22Rv1 (cell line): ENCODE measurements around the gene ENDOV.

Experiments
- H3K27ac ChIP-seq: fragments of 450-650 bp; 2 replicates; pipeline ENCODE4 v1.5.1; 2017
- ZFX ChIP-seq: fragments of 450-650 bp; IDR thresholded peaks from 2 replicates; pipeline ENCODE4 v1.6.1; 2017; ENCODE audit warnings: antibody characterized with exemption, borderline replicate concordance
- TF ChIP-seq, protein P1 (sequence below): fragments of 450-650 bp; IDR thresholded peaks from 2 replicates; pipeline ENCODE4 v1.5.1; 2017; ENCODE audit warnings: mild to moderate bottlenecking

Gene ENDOV

DNA sequence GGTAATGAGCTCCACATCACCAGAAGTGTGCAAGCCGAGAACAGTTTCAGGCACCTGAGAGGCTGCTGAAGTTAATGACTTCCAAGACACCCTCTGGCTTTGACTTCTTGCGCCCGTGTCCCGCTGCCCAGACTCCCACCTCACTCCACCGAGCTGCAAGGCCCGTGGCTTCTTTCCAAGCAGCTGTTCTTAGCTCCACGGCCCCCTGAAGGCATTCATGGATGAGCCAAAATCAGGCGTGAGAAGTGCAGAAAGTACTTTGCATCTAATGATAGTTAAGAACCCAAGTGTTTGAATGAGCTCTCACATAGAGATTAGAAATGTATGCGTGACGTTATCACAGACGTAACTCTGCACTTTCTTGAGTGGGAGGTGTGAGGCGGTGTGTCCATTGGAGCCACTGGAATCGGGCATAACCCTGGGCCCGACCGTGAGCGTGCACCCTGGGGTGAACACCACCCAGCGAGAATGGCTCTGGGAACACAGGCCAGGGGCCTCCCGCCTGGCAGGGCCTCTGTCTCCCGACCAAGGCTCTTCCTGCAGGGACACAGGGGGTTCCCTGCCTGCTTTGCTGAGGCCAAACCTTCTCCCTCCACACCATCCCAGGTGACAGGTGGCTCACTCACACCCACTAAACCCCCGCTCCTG, 50.5 kb downstream of the ENDOV start:
- TF ChIP-seq ZFX: no peak
- TF ChIP-seq, protein P1, sequence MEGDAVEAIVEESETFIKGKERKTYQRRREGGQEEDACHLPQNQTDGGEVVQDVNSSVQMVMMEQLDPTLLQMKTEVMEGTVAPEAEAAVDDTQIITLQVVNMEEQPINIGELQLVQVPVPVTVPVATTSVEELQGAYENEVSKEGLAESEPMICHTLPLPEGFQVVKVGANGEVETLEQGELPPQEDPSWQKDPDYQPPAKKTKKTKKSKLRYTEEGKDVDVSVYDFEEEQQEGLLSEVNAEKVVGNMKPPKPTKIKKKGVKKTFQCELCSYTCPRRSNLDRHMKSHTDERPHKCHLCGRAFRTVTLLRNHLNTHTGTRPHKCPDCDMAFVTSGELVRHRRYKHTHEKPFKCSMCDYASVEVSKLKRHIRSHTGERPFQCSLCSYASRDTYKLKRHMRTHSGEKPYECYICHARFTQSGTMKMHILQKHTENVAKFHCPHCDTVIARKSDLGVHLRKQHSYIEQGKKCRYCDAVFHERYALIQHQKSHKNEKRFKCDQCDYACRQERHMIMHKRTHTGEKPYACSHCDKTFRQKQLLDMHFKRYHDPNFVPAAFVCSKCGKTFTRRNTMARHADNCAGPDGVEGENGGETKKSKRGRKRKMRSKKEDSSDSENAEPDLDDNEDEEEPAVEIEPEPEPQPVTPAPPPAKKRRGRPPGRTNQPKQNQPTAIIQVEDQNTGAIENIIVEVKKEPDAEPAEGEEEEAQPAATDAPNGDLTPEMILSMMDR: no peak
- no peak overlapping the region for H3K27ac ChIP-seq

DNA sequence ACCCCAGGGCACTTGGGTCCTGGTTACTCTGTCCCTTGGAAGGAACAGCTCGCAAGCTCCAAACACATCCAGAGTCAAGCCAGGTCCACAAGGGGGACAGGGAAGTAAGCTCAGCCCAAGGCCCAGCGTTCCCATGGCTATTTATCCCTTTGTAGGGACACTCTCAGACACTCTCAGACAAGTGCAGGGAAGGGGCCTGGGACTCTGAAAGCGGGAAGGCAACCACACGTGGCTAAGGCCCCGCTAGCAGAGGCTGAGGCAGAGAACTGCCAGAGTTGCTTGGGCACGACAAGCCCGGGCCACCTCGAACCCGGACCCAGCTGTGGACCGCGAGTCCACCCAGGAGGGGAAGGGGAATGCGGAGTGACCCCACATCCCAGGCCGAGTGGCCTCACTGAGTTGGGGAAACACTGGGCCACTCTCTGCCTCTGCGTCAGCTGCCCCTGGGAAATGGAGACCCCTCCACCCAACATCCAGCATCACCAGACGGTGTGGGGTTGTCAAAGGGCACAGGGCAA, 51.3 kb downstream of the ENDOV start:
- no peak overlapping the region for H3K27ac ChIP-seq
- TF ChIP-seq, protein P1: no peak
- no peak for TF ChIP-seq ZFX

- no peak overlapping the region for H3K27ac ChIP-seq
These were observed 53.3 kb downstream of the ENDOV start for GRCh38 chr17:80468242-80468641.

GRCh38 chr17:80468781-80469493, 54.0 kb downstream of the ENDOV start:
- H3K27ac ChIP-seq: no peak overlapping the region
- TF ChIP-seq ZFX: no peak
- TF ChIP-seq, protein P1: no peak

More at GRCh38 chr17:80468242-80468641, 53.3 kb downstream of the ENDOV start:
- TF ChIP-seq, protein P1: no peak
- TF ChIP-seq ZFX: no peak

DNA sequence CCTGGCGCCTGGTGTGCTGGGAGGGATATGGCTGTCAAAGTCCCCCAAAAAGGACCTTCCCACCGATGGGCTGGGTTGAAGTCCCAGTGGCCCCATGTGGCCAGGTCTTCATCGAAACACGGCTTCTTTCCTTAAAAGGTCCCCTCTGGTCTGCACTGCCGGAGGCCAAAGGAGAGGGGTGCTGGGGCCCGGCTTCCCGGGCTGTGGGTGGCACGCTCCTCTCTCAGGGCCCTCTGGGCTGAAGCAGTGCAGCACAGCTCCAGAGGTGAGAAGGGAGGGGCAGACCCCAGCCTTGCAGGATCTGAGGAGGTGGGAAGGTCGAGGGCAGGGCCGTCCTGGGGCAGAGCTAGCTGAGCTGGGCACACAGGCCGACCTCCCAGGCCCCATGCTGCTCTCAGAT, 54.7 kb downstream of the ENDOV start:
- TF ChIP-seq, protein P1: no peak
- TF ChIP-seq ZFX: no peak
- H3K27ac ChIP-seq: no peak overlapping the region

GRCh38 chr17:80470603-80471002, 55.6 kb downstream of the ENDOV start:
- H3K27ac ChIP-seq: no peak overlapping the region
- TF ChIP-seq, protein P1: no peak
- TF ChIP-seq ZFX: no peak

- H3K27ac ChIP-seq: no peak overlapping the region
- TF ChIP-seq, protein P1: no peak
- TF ChIP-seq ZFX: no peak
These were observed 57.0 kb downstream of the ENDOV start for GRCh38 chr17:80471922-80472321.
